Measurements from ENCODE around the gene FAM90A1.
A peak's percentile ranks its signal among the peaks of the same experiment; 100 is the strongest.
"Not testable (repeated sequence)": the region's sequence is repeated elsewhere in the genome, so short reads cannot be mapped to it uniquely, and the experiment has no call there.

Gene FAM90A1

GRCh38 chr12:8233935-8234495 is 6.6 kb upstream of the FAM90A1 start:
- not testable (repeated sequence) for H3K4me3 ChIP-seq (IDR thresholded peaks at IDR 0.05; ENCODE audit: insufficient read depth, low read depth, low read length); H3K27ac ChIP-seq; H3K9ac ChIP-seq; H2AFZ ChIP-seq (ENCODE audit: low read depth); H3K27me3 ChIP-seq (ENCODE audit: insufficient read depth, low read depth); H3K4me1 ChIP-seq (ENCODE audit: low read depth, poor library complexity, severe bottlenecking); H3K79me2 ChIP-seq (ENCODE audit: insufficient read depth, low read depth); H4K20me1 ChIP-seq (ENCODE audit: insufficient read depth); H3K36me3 ChIP-seq (ENCODE audit: insufficient read depth); H3K4me2 ChIP-seq

- H3K27ac ChIP-seq; H3K9ac ChIP-seq; H3K27me3 ChIP-seq (ENCODE audit: insufficient read depth, low read depth); H2AFZ ChIP-seq (ENCODE audit: low read depth); H3K4me1 ChIP-seq (ENCODE audit: low read depth, poor library complexity, severe bottlenecking); H4K20me1 ChIP-seq (ENCODE audit: insufficient read depth); H3K4me2 ChIP-seq; H3K36me3 ChIP-seq (ENCODE audit: insufficient read depth); H3K4me3 ChIP-seq (IDR thresholded peaks at IDR 0.05; ENCODE audit: insufficient read depth, low read depth, low read length); H3K79me2 ChIP-seq (ENCODE audit: insufficient read depth, low read depth): not testable (repeated sequence)
Observed at GRCh38 chr12:8233300-8233855, 6.0 kb upstream of the FAM90A1 start.

DNA sequence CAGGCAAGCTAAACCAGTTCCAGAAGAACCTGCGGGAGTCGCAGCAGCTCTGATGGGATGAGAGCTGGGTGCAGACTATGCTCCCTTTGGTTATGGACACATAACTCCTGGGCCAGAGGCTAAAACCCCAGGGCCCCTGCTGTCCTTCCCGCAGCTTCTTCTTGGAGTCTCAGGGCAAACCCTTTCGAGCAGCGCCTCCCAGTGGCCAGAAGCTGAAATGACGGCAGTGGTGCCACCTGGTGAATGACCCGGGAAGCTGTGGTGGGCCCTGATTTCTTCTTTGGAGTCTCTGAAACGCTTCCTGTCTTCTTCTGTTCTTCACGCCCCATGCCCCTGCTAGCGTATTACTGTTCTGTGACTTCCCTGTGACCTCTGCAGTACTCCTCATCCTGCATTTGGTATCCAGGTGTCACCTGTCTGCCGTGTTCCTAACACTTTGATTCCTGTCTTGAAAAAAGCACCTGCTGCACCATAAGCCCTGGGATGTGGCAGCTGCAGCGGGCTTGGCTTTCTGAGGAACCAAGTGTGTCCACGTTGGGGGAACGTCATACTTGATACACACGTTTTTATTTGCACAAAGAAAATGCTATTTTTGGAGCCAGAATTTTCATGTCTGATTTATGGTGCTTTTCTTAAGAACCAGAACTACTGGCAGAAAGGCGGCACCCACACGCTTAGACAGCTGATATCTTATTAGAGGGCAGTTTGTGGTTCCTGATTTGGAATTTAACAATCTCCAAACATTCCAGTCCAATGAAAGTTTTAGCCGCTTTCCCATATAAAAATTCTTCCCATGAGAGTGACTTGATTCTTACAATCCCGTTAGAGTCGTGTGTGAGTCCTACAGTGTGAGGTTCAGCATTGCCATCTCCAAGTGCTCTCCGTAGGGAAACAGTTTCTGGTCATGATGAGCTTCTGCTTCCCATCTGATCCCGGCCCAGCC is 4.5 kb upstream of the FAM90A1 start:
- H3K4me1 ChIP-seq (ENCODE audit: low read depth, poor library complexity, severe bottlenecking); H3K27me3 ChIP-seq (ENCODE audit: insufficient read depth, low read depth); H3K36me3 ChIP-seq (ENCODE audit: insufficient read depth); H3K4me2 ChIP-seq; H4K20me1 ChIP-seq (ENCODE audit: insufficient read depth); H2AFZ ChIP-seq (ENCODE audit: low read depth); H3K9ac ChIP-seq; H3K4me3 ChIP-seq (IDR thresholded peaks at IDR 0.05; ENCODE audit: insufficient read depth, low read depth, low read length); H3K27ac ChIP-seq; H3K79me2 ChIP-seq (ENCODE audit: insufficient read depth, low read depth): not testable (repeated sequence)
- TF ChIP-seq CTCF (conservative IDR thresholded peaks at IDR 0.05; ENCODE audit: low read depth, low read length), result peak; percentile 63

- not testable (repeated sequence) for H3K9ac ChIP-seq, H3K4me2 ChIP-seq
Observed at GRCh38 chr12:8231049-8231448, 3.6 kb upstream of the FAM90A1 start.

GRCh38 chr12:8229486-8229885 is 2.1 kb upstream of the FAM90A1 start:
- not testable (repeated sequence) for H3K4me2 ChIP-seq; H3K36me3 ChIP-seq (ENCODE audit: insufficient read depth); H3K27ac ChIP-seq; H3K27me3 ChIP-seq (ENCODE audit: insufficient read depth, low read depth); H3K79me2 ChIP-seq (ENCODE audit: insufficient read depth, low read depth); H3K4me3 ChIP-seq (IDR thresholded peaks at IDR 0.05; ENCODE audit: insufficient read depth, low read depth, low read length); H3K9ac ChIP-seq; H3K4me1 ChIP-seq (ENCODE audit: low read depth, poor library complexity, severe bottlenecking); H2AFZ ChIP-seq (ENCODE audit: low read depth); H4K20me1 ChIP-seq (ENCODE audit: insufficient read depth)

More at GRCh38 chr12:8231049-8231448, 3.6 kb upstream of the FAM90A1 start:
- H3K79me2 ChIP-seq (ENCODE audit: insufficient read depth, low read depth); H3K27ac ChIP-seq; H3K36me3 ChIP-seq (ENCODE audit: insufficient read depth); H4K20me1 ChIP-seq (ENCODE audit: insufficient read depth); H2AFZ ChIP-seq (ENCODE audit: low read depth); H3K27me3 ChIP-seq (ENCODE audit: insufficient read depth, low read depth); H3K4me3 ChIP-seq (IDR thresholded peaks at IDR 0.05; ENCODE audit: insufficient read depth, low read depth, low read length); H3K4me1 ChIP-seq (ENCODE audit: low read depth, poor library complexity, severe bottlenecking): not testable (repeated sequence)

GRCh38 chr12:8228607-8229006 is 1.2 kb upstream of the FAM90A1 start:
- H3K9ac ChIP-seq; H3K27me3 ChIP-seq (ENCODE audit: insufficient read depth, low read depth); H3K27ac ChIP-seq; H2AFZ ChIP-seq (ENCODE audit: low read depth); H3K36me3 ChIP-seq (ENCODE audit: insufficient read depth); H3K4me3 ChIP-seq (IDR thresholded peaks at IDR 0.05; ENCODE audit: insufficient read depth, low read depth, low read length); H4K20me1 ChIP-seq (ENCODE audit: insufficient read depth); H3K79me2 ChIP-seq (ENCODE audit: insufficient read depth, low read depth); H3K4me2 ChIP-seq; H3K4me1 ChIP-seq (ENCODE audit: low read depth, poor library complexity, severe bottlenecking): not testable (repeated sequence)

DNA sequence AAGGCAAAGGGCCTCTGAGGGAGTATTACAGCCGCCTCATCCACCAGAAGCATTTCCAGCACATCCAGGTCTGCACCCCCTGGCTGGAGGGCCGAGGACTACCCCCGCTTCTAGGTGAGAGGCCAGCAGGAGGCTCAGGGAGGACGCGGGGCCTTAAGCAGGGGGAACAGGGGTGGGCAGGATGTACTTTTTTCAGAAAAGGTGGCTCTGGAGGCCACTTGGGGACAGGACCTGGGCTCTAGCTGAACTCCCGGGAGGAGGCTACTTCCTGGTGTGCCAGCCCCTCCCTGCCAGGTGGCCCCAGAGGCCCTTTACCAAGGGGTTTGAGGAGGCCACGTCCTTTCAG is 287 bp upstream of the FAM90A1 start:
- not testable (repeated sequence) for H3K4me2 ChIP-seq

More for the DNA sequence above, 287 bp upstream of the FAM90A1 start:
- H3K9ac ChIP-seq; H3K27me3 ChIP-seq (ENCODE audit: insufficient read depth, low read depth); H3K27ac ChIP-seq; H3K4me3 ChIP-seq (IDR thresholded peaks at IDR 0.05; ENCODE audit: insufficient read depth, low read depth, low read length); H3K36me3 ChIP-seq (ENCODE audit: insufficient read depth); H3K4me1 ChIP-seq (ENCODE audit: low read depth, poor library complexity, severe bottlenecking); H3K79me2 ChIP-seq (ENCODE audit: insufficient read depth, low read depth); H2AFZ ChIP-seq (ENCODE audit: low read depth); H4K20me1 ChIP-seq (ENCODE audit: insufficient read depth): not testable (repeated sequence)
